Calu3 (cell line): ENCODE measurements around the gene SMNDC1. TPM values are rescaled to one million over a fixed set of nuclear protein-coding genes. Genes with fewer than 3 reads are reported as not detected.
"Not testable (repeated sequence)": the region's sequence is repeated elsewhere in the genome, so short reads cannot be mapped to it uniquely, and the experiment has no call there.

Experiments used
- BruUV-seq: library from RNA; stranded (reverse); fragments of 400-500 nt; replicated peaks from 2 replicates; lab custom pipeline; 2021; lab: Mats Ljungman, UMichigan
- CTCF ChIA-PET: fragments of 300-600 bp; sonication (Branson Sonifier 250); formaldehyde crosslinking; loops from one replicate; lab custom pipeline; 2022; ENCODE audit warnings: antibody characterized with exemption; lab: Charles Lee
- DNase-seq: peaks from one replicate; pipeline ENCODE4 v3.0.0; 2022
- H3K27ac Mint-ChIP-seq: one replicate; pipeline ENCODE4 v1.8.0; 2022; ENCODE audit warnings: mixed read lengths; ENCODE audit not compliant: unreplicated experiment
- H3K27me3 Mint-ChIP-seq: one replicate; pipeline ENCODE4 v1.8.0; 2022; ENCODE audit warnings: mixed read lengths; ENCODE audit not compliant: unreplicated experiment
- H3K36me3 Mint-ChIP-seq: one replicate; pipeline ENCODE4 v1.8.0; 2022; ENCODE audit warnings: mild to moderate bottlenecking, moderate library complexity, mixed read lengths; ENCODE audit not compliant: insufficient read depth, unreplicated experiment
- H3K4me1 Mint-ChIP-seq: one replicate; pipeline ENCODE4 v1.8.0; 2022; ENCODE audit warnings: mild to moderate bottlenecking, low read depth, mixed read lengths; ENCODE audit not compliant: unreplicated experiment
- H3K4me3 Mint-ChIP-seq: one replicate; pipeline ENCODE4 v1.8.0; 2022; ENCODE audit warnings: mild to moderate bottlenecking, low read depth, moderate library complexity, mixed read lengths; ENCODE audit not compliant: unreplicated experiment
- H3K9me3 Mint-ChIP-seq: one replicate; pipeline ENCODE4 v1.8.0; 2022; ENCODE audit warnings: low read depth, mixed read lengths; ENCODE audit not compliant: unreplicated experiment
- intact Hi-C: fragments of 100-400 bp; cut with micrococcal nuclease; formaldehyde crosslinking; loops from one replicate; pipeline ENCODE4 v1.10.0; 2022; ENCODE audit not compliant: unreplicated experiment
- total RNA-seq: library from RNA; stranded (reverse); gene quantifications from 2 replicates; pipeline ENCODE4 v1.2.3, GENCODE V29; 2022
- TF ChIP-seq, protein P1 (sequence below): fragments of 200-600 bp; IDR thresholded peaks from one replicate; pipeline ENCODE4 v1.8.0; 2022; ENCODE audit warnings: antibody characterized with exemption; ENCODE audit not compliant: unreplicated experiment

Gene SMNDC1
- total RNA-seq, 1 experiment from 2014 or later: 32.8 TPM

DNA sequence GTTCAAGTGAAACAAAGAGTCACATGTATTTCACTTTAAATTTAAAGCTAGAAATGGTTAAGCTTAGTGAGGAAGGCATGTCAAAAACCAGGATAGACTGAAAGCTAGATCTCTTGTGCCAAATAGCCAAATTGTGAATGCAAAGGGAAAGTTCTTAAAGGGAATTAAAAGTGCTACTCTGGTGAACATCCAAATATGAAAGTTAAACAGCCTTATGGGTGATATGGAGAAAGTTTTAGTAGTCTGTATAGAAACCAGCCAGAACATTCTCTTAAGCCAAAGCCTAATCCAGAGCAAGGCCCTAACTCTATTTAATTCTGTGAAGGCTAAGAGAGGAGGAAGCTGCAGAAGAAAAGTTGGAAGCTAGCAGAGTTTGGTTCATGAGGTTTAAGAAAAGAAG, 50.3 kb downstream of the SMNDC1 start:
- Mint-ChIP-seq H3K9me3 (no peaks in the 10 kb centered on the region), H3K36me3 (no peaks in the 10 kb centered on the region), H3K27ac (no peak overlapping the region), H3K4me3 (no peak overlapping the region), H3K27me3 (no peaks in the 10 kb centered on the region), H3K4me1 (no peaks in the 10 kb centered on the region)
- CTCF ChIA-PET: no interaction called here
- no peak for DNase-seq
- intact Hi-C loops: no loop called here
- TF ChIP-seq, protein P1, sequence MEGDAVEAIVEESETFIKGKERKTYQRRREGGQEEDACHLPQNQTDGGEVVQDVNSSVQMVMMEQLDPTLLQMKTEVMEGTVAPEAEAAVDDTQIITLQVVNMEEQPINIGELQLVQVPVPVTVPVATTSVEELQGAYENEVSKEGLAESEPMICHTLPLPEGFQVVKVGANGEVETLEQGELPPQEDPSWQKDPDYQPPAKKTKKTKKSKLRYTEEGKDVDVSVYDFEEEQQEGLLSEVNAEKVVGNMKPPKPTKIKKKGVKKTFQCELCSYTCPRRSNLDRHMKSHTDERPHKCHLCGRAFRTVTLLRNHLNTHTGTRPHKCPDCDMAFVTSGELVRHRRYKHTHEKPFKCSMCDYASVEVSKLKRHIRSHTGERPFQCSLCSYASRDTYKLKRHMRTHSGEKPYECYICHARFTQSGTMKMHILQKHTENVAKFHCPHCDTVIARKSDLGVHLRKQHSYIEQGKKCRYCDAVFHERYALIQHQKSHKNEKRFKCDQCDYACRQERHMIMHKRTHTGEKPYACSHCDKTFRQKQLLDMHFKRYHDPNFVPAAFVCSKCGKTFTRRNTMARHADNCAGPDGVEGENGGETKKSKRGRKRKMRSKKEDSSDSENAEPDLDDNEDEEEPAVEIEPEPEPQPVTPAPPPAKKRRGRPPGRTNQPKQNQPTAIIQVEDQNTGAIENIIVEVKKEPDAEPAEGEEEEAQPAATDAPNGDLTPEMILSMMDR: no peak
- no TSS peak for BruUV-seq

DNA sequence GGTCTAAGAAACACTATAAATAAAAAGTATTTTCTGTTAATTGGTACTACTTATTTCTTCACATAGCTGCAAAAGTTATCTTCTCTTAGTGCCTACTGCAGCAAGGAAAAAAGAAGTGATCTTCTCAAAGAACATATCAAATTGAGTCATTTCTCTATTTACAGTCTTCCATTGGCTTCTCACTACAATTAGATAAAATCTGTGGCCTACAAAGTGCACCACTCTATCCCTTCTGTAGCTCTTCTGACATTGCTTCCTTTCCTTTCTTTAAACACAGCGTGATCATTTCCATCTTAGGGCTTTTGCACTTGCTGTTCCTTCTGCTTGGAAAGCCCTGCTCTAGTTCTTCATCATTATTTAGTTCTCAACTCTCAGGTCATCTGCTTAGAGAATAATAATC, 52.6 kb downstream of the SMNDC1 start:
- no peaks in the 10 kb centered on the region for H3K36me3 Mint-ChIP-seq
- intact Hi-C loops: no loop called here
- no peak for DNase-seq
- H3K4me1 Mint-ChIP-seq: no peaks in the 10 kb centered on the region
- BruUV-seq: no TSS peak
- H3K27ac Mint-ChIP-seq: no peak overlapping the region
- no peaks in the 10 kb centered on the region for H3K9me3 Mint-ChIP-seq
- TF ChIP-seq, protein P1: no peak
- H3K27me3 Mint-ChIP-seq: no peaks in the 10 kb centered on the region
- CTCF ChIA-PET: no interaction called here
- H3K4me3 Mint-ChIP-seq: no peak overlapping the region

DNA sequence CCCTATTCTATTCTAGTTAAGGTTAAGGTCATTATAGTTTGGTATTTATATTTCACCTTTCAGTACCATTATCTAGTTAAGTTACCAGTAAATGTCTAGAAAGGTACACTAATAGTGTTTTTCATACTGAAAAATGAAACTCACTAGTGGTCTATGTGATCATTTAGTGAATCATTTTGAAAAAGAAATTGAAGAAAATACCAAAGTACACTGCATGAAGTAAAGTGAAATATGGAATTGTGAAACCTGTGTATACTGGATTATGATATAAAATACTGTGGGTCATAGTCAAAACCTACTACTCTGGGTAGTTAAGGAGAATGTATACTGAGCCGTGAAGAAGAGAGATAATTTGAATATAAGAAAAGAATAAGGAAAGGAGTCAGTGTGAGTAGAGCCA, 53.3 kb downstream of the SMNDC1 start:
- H3K27ac Mint-ChIP-seq, CTCF ChIA-PET, H3K27me3 Mint-ChIP-seq, DNase-seq, H3K9me3 Mint-ChIP-seq, BruUV-seq, H3K4me1 Mint-ChIP-seq, H3K4me3 Mint-ChIP-seq, H3K36me3 Mint-ChIP-seq, intact Hi-C loops: not testable (repeated sequence)

DNA sequence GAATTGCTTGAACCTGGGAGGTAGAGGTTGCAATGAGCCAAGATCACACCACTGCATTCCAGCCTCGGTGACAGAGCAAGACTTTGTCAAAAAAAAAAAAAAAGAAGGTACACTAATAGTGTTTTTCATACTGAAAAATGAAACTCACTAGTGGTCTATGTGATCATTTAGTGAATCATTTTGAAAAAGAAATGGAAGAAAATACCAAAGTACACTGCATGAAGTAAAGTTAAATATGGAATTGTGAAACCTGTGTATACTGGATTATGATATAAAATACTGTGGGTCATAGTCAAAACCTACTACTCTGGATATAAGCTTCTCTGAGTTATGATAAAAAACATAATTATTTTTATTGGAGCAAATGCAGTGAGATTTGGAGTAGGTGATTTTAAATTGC, 55.2 kb downstream of the SMNDC1 start:
- CTCF ChIA-PET, DNase-seq, H3K4me1 Mint-ChIP-seq, H3K4me3 Mint-ChIP-seq, H3K9me3 Mint-ChIP-seq, H3K36me3 Mint-ChIP-seq, BruUV-seq, H3K27ac Mint-ChIP-seq, H3K27me3 Mint-ChIP-seq, intact Hi-C loops: not testable (repeated sequence)

DNA sequence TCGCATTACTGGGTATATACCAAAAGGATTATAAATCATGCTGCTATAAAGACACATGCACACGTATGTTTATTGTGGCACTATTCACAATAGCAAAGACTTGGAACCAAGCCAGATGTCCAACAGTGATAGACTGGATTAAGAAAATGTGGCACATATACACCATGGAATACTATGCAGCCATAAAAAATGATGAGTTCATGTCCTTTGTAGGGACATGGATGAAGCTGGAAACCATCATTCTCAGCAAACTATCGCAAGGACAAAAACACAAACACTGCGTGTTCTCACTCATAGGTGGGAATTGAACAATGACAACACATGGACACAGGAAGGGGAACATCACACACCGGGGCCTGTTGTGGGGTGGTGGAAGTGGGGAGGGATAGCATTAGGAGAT, 56.9 kb downstream of the SMNDC1 start:
- H3K4me3 Mint-ChIP-seq, DNase-seq, H3K9me3 Mint-ChIP-seq, CTCF ChIA-PET, H3K36me3 Mint-ChIP-seq, H3K4me1 Mint-ChIP-seq, H3K27me3 Mint-ChIP-seq, H3K27ac Mint-ChIP-seq, intact Hi-C loops, BruUV-seq: not testable (repeated sequence)

DNA sequence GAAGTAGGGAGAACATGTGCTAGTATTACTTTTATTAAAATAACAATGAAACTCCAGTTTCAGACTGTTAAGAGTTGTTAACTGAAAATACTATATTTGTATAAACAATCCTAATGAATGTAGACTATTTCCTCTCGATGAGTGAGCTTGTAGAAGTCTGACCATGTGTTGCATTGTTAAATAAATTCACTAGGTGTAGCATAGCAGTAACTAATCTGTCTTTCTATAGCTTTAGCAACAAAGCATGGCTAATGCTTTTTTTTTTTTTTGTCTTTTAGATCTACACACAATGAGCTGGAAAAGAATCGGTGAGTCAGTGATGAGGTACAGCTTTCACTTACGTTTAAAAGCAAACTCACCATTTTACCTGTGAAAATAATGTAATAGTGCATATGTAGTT, 60.2 kb downstream of the SMNDC1 start:
- no TSS peak for BruUV-seq
- TF ChIP-seq, protein P1: no peak
- DNase-seq: no peak
- no peak overlapping the region for H3K4me3 Mint-ChIP-seq
- intact Hi-C loops: no loop called here
- H3K4me1 Mint-ChIP-seq: no peaks in the 10 kb centered on the region
- no peak overlapping the region for H3K27ac Mint-ChIP-seq
- CTCF ChIA-PET: interaction anchor here (0.6 to 1.1 kb wide), 2 partner anchors 15 to 59 kb away, joined by 3 read pairs; no protein-coding TSS in a partner anchor
- no peaks in the 10 kb centered on the region for H3K36me3 Mint-ChIP-seq
- H3K9me3 Mint-ChIP-seq: no peaks in the 10 kb centered on the region
- no peaks in the 10 kb centered on the region for H3K27me3 Mint-ChIP-seq
